Neural crest cell (in vitro differentiated cells): ENCODE measurements around the gene DNAJA3. TPM values are rescaled to one million over a fixed set of nuclear protein-coding genes. Genes with fewer than 3 reads are reported as not detected.
A peak's percentile ranks its signal among the peaks of the same experiment; 100 is the strongest.

Source experiments
- DNase-seq: peaks from one replicate; pipeline ENCODE4 v3.0.0; 2021; ENCODE audit warnings: low read depth, mixed read lengths, low spot score
- H3K27ac Mint-ChIP-seq: one replicate; pipeline ENCODE4 v1.8.0; 2021; ENCODE audit warnings: mild to moderate bottlenecking, mixed read lengths; ENCODE audit not compliant: unreplicated experiment
- H3K27me3 Mint-ChIP-seq: 2 replicates; pipeline ENCODE4 v1.8.0; 2021; ENCODE audit warnings: low read depth, mild to moderate bottlenecking, mixed read lengths
- H3K36me3 Mint-ChIP-seq: 2 replicates; pipeline ENCODE4 v1.8.0; 2021; ENCODE audit warnings: low read depth, mild to moderate bottlenecking, mixed read lengths
- H3K4me1 Mint-ChIP-seq: 2 replicates; pipeline ENCODE4 v1.8.0; 2021; ENCODE audit warnings: mixed read lengths
- H3K4me3 Mint-ChIP-seq: one replicate; pipeline ENCODE4 v1.8.0; 2021; ENCODE audit warnings: mild to moderate bottlenecking, mixed read lengths
- H3K9me3 Mint-ChIP-seq: 2 replicates; pipeline ENCODE4 v1.8.0; 2021; ENCODE audit warnings: mixed read lengths
- total RNA-seq: library from RNA; stranded (reverse); gene quantifications from 2 replicates; pipeline ENCODE4 v1.2.1, GENCODE V29; 2021
- TF ChIP-seq, protein P1 (sequence below): fragments of 200-600 bp; sonication (generic); conservative IDR thresholded peaks from 2 replicates; pipeline ENCODE4 v1.5.0; 2021; ENCODE audit warnings: antibody characterized with exemption, mild to moderate bottlenecking

Gene DNAJA3
- total RNA-seq, 1 donor from 2014 or later = 45.1 TPM

DNA sequence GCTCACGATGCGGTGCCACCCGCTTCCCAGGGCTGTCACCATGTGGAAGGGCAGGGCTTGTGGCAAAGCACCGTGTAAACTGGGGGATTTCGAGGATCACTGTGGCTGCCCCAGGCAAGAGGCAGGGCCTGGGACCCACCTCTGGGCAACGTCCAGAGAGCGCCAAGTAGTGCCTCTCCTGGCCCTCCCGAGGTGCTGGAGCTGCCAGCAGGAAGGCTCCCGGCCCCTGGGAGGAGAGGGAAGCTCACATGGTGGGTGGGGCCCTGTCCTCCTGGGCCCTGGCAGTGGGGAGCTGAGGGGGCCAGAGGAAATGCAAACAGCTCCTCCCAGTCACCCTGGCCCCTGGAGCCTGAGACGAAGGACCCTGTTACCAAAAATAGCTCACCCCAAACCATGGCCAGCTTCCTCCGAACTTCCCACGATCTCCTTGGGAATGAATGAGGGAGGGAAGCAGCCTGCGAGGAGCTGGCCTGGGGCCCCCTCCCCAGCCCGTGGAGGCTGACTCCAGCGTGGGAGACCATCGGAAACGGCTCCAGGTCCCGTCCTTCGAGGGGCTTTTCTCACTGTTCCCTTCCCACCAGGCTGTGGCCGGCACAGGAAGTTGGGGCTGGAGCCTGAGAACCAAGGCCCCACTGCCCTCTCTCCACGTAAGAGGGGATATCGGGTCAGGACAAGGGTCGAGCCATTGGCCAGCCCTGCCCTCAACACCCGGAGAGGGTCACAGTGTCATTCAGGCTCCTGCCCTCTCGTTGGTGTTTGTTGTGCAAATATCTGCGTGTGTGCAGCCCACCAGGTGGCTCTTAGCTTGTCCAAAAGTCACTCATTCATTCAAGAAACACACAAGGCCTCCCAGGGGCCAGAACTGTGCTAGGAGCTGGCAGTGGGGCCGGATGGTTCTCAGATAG is 36.4 kb upstream of the DNAJA3 start:
- Mint-ChIP-seq H3K27me3 (no peaks in the 10 kb centered on the region), H3K9me3 (no peaks in the 10 kb centered on the region), H3K4me1 (peaks cover 20% of the 10 kb centered on the region), H3K27ac (peak overlapping the region; percentile 78), H3K36me3 (no peaks in the 10 kb centered on the region), H3K4me3 (peak overlapping the region; percentile 21)
- DNase-seq = no peak
- TF ChIP-seq, protein P1, sequence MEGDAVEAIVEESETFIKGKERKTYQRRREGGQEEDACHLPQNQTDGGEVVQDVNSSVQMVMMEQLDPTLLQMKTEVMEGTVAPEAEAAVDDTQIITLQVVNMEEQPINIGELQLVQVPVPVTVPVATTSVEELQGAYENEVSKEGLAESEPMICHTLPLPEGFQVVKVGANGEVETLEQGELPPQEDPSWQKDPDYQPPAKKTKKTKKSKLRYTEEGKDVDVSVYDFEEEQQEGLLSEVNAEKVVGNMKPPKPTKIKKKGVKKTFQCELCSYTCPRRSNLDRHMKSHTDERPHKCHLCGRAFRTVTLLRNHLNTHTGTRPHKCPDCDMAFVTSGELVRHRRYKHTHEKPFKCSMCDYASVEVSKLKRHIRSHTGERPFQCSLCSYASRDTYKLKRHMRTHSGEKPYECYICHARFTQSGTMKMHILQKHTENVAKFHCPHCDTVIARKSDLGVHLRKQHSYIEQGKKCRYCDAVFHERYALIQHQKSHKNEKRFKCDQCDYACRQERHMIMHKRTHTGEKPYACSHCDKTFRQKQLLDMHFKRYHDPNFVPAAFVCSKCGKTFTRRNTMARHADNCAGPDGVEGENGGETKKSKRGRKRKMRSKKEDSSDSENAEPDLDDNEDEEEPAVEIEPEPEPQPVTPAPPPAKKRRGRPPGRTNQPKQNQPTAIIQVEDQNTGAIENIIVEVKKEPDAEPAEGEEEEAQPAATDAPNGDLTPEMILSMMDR = no peak

DNA sequence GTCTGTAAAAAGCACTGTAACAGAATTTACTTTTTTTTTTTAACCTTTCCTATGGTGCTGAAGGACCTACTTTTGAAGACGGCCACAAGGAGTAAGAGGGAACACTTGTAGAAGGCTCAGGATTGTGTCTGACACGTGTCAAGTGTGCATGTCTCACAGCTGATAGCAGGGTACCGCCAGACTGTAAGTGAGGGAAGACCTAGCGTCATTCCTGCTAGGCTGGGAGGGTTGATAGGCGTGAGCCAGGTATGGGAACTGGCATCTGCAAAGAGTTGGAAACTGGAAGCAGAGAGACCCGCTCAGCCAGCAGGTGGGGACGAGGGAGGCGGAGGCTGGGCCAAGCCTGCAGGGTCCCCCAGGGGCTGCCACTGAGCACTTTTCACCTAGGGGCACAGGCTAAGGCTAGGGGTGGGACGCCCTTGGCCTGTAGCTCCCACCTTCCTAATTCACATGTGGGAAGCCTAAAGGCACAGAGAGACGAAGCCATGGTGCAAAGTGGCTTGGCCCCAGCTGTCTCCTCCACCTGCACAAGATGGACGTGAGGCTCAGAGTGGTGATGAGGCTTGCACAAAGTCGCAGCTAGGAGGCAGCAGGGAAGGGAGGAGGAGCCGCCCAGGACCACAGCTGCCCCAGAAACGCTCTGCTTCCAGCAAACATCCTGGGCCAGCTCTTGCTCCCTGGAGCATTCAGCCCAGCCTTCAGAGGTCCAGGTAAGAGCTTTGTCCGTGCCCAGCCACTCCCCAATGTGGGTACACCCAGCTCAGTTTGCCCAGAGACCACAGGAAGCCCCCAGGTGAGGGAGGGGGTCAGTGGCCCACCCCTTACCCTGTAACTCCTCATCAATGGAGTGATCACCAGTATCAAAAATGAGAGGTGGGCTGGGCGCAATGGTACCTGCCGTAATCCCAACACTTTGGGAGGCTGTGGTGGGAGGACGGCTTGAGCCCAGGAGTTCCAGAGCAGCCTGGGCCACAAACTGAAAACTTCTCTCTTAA is 35.1 kb upstream of the DNAJA3 start:
- Mint-ChIP-seq H3K4me3 (no peak overlapping the region), H3K4me1 (peaks cover 20% of the 10 kb centered on the region), H3K27me3 (no peaks in the 10 kb centered on the region), H3K36me3 (no peaks in the 10 kb centered on the region), H3K9me3 (no peaks in the 10 kb centered on the region), H3K27ac (peak overlapping the region; percentile 5)
- TF ChIP-seq, protein P1 = no peak
- DNase-seq = no peak

DNA sequence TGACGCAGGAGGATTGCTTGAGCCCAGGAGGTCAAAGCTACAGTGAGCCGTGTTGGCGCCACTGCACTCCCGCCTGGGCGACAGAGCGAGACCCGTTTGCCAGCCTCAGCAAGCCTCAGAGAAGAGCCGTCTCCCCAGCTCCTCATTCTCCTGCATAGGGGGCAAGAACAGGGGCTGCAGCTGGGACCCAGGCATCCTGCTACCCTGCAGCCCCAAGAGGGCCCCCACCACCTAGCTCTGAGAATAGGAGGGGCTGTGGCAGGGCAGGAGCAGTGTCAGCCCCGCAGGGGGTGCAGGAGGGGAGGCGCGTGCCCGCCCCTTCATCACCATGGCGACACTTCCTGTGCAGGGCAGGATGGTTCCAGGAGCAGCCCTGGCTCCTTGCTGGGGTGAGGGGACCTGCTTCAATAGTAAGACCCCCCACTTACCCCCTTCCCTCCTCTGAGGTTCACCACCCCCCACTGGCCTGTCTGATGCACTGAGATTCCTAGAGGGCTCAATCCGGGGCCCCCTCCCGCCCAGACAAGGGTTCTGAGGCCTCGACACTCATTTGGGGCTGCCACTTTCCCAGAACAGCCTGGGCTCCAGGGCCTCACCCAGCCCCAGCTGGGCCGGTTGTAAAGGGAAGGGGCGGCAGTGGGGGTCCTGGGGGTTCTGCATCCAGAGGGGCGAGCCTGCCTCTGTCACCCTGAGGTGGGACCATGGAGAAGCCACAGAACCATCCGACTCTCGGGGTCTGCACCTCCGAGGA is 33.9 kb upstream of the DNAJA3 start:
- Mint-ChIP-seq H3K9me3 (no peaks in the 10 kb centered on the region), H3K27ac (no peak overlapping the region), H3K4me1 (peaks cover 20% of the 10 kb centered on the region), H3K4me3 (peak overlapping the region; percentile 31), H3K36me3 (no peaks in the 10 kb centered on the region), H3K27me3 (no peaks in the 10 kb centered on the region)
- DNase-seq = no peak
- TF ChIP-seq, protein P1 = no peak

DNA sequence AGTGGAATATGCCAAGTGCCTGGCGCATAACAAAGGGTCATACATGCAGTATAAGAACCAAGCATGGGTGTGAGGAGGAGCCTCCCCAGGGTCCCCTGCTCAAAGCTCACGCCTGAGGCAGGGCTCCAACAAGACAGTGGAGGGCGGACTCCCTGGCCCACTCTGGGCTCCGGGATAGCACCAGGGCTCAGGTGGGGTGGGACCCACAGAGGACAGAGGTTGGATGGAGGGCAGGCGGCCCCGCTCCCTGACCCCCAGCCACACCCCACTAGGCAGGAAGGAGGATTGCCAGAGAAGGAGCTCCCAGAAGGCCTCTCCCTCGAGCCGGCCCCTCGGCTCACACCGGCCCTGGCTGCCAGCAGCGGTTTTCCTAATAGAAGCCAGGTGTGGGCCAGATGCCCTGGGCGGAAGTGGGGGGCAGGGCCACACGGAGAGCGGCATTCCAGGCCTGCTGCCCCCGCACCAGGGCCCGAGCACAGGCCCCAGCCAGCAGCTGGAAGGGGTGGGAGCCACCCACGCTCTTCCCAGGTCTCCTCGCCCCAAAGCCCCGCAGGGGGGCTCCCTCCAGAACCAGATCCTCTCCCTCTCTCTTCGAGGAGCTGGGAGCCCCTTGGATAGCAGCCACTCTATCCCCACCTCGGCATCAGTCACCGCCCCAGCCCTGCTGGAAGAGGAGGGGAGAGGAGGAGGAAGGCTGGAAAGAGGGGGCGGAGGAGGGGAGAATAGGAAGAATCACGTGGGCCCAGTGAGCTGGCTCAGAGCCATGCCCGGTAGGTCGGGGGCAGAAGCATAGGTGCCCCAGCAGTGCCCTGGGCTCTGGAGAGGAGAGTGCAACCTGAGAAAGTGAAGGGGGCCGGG is 33.1 kb upstream of the DNAJA3 start:
- TF ChIP-seq, protein P1 = no peak
- Mint-ChIP-seq H3K9me3 (no peaks in the 10 kb centered on the region), H3K27me3 (no peaks in the 10 kb centered on the region), H3K27ac (no peak overlapping the region), H3K4me3 (peak overlapping the region; percentile 31), H3K36me3 (no peaks in the 10 kb centered on the region), H3K4me1 (peaks cover 20% of the 10 kb centered on the region)
- no peak for DNase-seq
